Breast epithelium (tissue), 4 donors: ENCODE results near the gene ECSCR. TPM values are rescaled to one million over a fixed set of nuclear protein-coding genes. Genes with fewer than 3 reads are reported as not detected.

ENCODE experiments used
- DNase-seq, 2 donors: peaks; one replicate each; pipeline ENCODE4 v3.0.0-alpha.2; 2019; ENCODE audit warnings: low spot score in 2 of 2
- H3K27ac ChIP-seq, 2 donors: fragments of 200-600 bp; sonication (generic) in 1 of 2; one replicate each; pipeline ENCODE4 v1.5.1; 2016 to 2019; ENCODE audit warnings: mild to moderate bottlenecking in 1 of 2
- H3K27me3 ChIP-seq, 2 donors: fragments of 200-600 bp; sonication (generic) in 1 of 2; one replicate each; pipeline versions ENCODE4 v1.5.1 to v1.6.0; 2017 to 2019; ENCODE audit warnings: control low read depth in 1 of 2, mild to moderate bottlenecking in 1 of 2
- H3K36me3 ChIP-seq: fragments of 200-600 bp; one replicate; pipeline ENCODE4 v1.5.1; 2019
- H3K4me1 ChIP-seq, 2 donors: fragments of 200-600 bp; sonication (generic); one replicate each; pipeline ENCODE4 v1.5.1; 2016 to 2019; ENCODE audit warnings: control low read depth in 1 of 2
- H3K4me3 ChIP-seq, 3 donors: fragments of 200-600 bp; sonication (generic); 1 replicate in 2 of 3; 2 replicates in 1 of 3; pipeline ENCODE4 v1.5.1; 2016 to 2019; ENCODE audit warnings: mild to moderate bottlenecking in 3 of 3, moderate library complexity in 2 of 3
- H3K9me3 ChIP-seq, 2 donors: fragments of 200-600 bp; sonication (generic) in 1 of 2; one replicate each; pipeline ENCODE4 v1.5.1; 2016 to 2019; ENCODE audit warnings: control low read depth in 1 of 2
- CTCF ChIP-seq, 3 donors: fragments of 450-650 bp; IDR thresholded peaks; one replicate each; pipeline ENCODE4 v1.5.1; 2016 to 2017; ENCODE audit warnings: antibody characterized with exemption in 3 of 3, mild to moderate bottlenecking in 3 of 3, moderate library complexity in 3 of 3
- POLR2A ChIP-seq: fragments of 450-650 bp; IDR thresholded peaks from one replicate; pipeline ENCODE4 v1.6.1; 2016; ENCODE audit warnings: antibody characterized with exemption, mild to moderate bottlenecking, moderate library complexity
- POLR2AphosphoS5 ChIP-seq, 3 donors: sonication (generic); formaldehyde crosslinking; IDR thresholded peaks; one replicate each; pipeline ENCODE4 v1.6.1; 2017; ENCODE audit warnings: antibody characterized with exemption in 3 of 3
- intact Hi-C: fragments of 100-400 bp; cut with DNase I; formaldehyde crosslinking; loops from one replicate; pipeline ENCODE4 v1.15.1; 2023; ENCODE audit warnings: low total_unique reads
- total RNA-seq, 3 donors: library from RNA; depleted of rRNA; stranded (reverse); fragments of >200 nt; gene quantifications; one replicate each; pipeline ENCODE4 v1.1.0, GENCODE V29; 2016

ECSCR gene
- total RNA-seq, 3 donors from 2014 or later: 6.6 to 39.3 (median 17.4) TPM

GRCh38 chr5:139474890-139475791 lies 12.6 kb upstream of the ECSCR start:
- H3K27ac ChIP-seq: peak overlapping the region in 1 of 2 donors; percentile 52
- peaks cover 0 to 3% of the 10 kb centered on the region in 2 donors for H3K4me1 ChIP-seq
- no peaks in the 10 kb centered on the region for H3K9me3 ChIP-seq
- no peaks in the 10 kb centered on the region for H3K27me3 ChIP-seq
- H3K4me3 ChIP-seq: no peak overlapping the region
- no peak for TF ChIP-seq POLR2A
- no peak for TF ChIP-seq POLR2AphosphoS5 (IDR thresholded peaks at IDR 0.05)
- TF ChIP-seq CTCF (IDR thresholded peaks at IDR 0.05): no peak
- no peaks in the 10 kb centered on the region for H3K36me3 ChIP-seq
- intact Hi-C loops: no loop called here
- DNase-seq: no peak

DNA sequence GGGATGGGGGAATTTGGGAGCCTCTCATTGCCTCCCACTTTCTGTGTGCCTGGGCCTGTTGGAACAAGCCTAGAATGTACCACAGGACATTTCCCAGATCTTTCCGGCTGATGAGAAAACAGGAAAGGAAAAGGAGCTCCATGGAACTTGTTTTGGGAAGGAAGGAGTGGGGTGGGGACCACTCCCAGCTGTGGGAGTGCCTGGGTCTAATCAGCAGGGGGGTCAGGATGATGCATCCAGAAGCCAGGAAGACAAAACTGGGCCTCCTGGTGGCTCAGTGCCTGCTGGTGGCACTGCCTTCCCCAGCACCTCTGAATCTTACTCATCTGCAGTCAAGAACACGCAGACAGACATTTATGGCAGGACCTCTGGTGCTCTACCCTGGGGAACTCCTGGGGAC lies 11.0 kb upstream of the ECSCR start:
- H3K27me3 ChIP-seq: no peaks in the 10 kb centered on the region
- H3K9me3 ChIP-seq: no peaks in the 10 kb centered on the region
- no peak overlapping the region for H3K4me3 ChIP-seq
- peaks cover 0 to 3% of the 10 kb centered on the region in 2 donors for H3K4me1 ChIP-seq
- H3K27ac ChIP-seq: peak overlapping the region; percentile 50 to 76
- no peak for DNase-seq
- TF ChIP-seq POLR2AphosphoS5 (IDR thresholded peaks at IDR 0.05): no peak
- TF ChIP-seq POLR2A: no peak
- TF ChIP-seq CTCF (IDR thresholded peaks at IDR 0.05): no peak
- H3K36me3 ChIP-seq: no peaks in the 10 kb centered on the region
- intact Hi-C loops: no loop called here

GRCh38 chr5:139473105-139473504 lies 10.6 kb upstream of the ECSCR start:
- H3K27ac ChIP-seq: peak overlapping the region; percentile 50 to 76
- no peak overlapping the region for H3K4me3 ChIP-seq
- no peaks in the 10 kb centered on the region for H3K27me3 ChIP-seq
- no peak for DNase-seq
- intact Hi-C loops: no loop called here
- H3K4me1 ChIP-seq: peaks cover 0 to 3% of the 10 kb centered on the region in 2 donors
- TF ChIP-seq CTCF (IDR thresholded peaks at IDR 0.05) (no peak), POLR2AphosphoS5 (IDR thresholded peaks at IDR 0.05) (no peak), POLR2A (no peak)
- H3K36me3 ChIP-seq: no peaks in the 10 kb centered on the region
- no peaks in the 10 kb centered on the region for H3K9me3 ChIP-seq

DNA sequence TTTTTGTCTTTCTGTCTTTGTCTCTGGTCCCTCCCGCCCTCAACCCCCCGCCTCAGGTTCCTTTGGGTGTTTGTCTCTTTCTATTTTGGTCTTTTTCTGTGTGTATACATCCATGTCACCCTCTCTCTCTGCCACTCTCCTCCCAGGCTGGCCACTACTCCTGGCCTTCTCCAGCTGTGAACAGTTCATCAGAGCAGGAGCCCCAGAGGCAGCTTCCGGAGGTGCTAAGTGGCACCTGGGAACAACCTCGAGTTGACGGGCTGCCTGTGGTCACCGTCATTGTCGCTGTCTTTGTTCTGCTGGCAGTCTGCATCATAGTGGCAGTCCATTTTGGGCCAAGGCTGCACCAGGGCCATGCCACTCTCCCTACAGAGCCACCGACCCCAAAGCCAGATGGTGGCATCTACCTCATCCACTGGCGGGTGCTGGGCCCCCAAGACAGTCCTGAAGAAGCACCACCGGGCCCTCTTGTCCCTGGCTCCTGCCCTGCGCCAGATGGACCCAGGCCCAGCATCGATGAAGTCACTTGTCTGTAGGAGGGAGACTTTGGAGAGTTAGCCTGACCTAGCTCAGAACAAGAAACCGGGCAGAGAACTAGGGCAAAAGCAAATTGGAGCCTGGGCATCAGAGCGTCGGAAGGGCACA lies 10.0 kb upstream of the ECSCR start:
- H3K27ac ChIP-seq: peak overlapping the region; percentile 50 to 76

More for the DNA sequence above, 10.0 kb upstream of the ECSCR start:
- H3K27me3 ChIP-seq: no peaks in the 10 kb centered on the region
- no peak for DNase-seq
- intact Hi-C loops: no loop called here
- H3K9me3 ChIP-seq: no peaks in the 10 kb centered on the region
- no peaks in the 10 kb centered on the region for H3K36me3 ChIP-seq
- no peak overlapping the region for H3K4me3 ChIP-seq
- H3K4me1 ChIP-seq: peaks cover 0 to 3% of the 10 kb centered on the region in 2 donors
- no peak for TF ChIP-seq CTCF (IDR thresholded peaks at IDR 0.05)
- no peak for TF ChIP-seq POLR2AphosphoS5 (IDR thresholded peaks at IDR 0.05)
- TF ChIP-seq POLR2A: no peak
